Measurements from ENCODE around the gene ABI3BP.

- TF ChIP-seq CTCF (conservative IDR thresholded peaks at IDR 0.05; ENCODE audit: low read length): no peak
- no peak for TF ChIP-seq EZH2phosphoT487 (IDR thresholded peaks at IDR 0.05; ENCODE audit: borderline replicate concordance)
These were observed 35.8 kb downstream of the ABI3BP start for GRCh38 chr3:100957261-100957986.

Measured in Loucy (cell line).